Panc1 (cell line): ENCODE measurements around the gene LRRN3. TPM values are rescaled to one million over a fixed set of nuclear protein-coding genes. Genes with fewer than 3 reads are reported as not detected.

Experiments
- ATAC-seq: fragments of 200-7000 bp; cut with Tn5 transposase; 2 replicates; pipeline ENCODE4 v1.9.1; 2020; ENCODE audit warnings: mild to moderate bottlenecking, moderate library complexity
- BruUV-seq: library from RNA; stranded (reverse); fragments of 400-500 nt; replicated peaks from 2 replicates; lab custom pipeline; 2021; lab: Mats Ljungman, UMichigan
- CTCF ChIA-PET: fragments of 300-600 bp; sonication (Branson Sonifier 250); formaldehyde crosslinking; loops from one replicate; lab custom pipeline; 2022; ENCODE audit warnings: antibody characterized with exemption; lab: Charles Lee
- POLR2A ChIA-PET: fragments of 300-600 bp; sonication (Branson Sonifier 250); formaldehyde crosslinking; loops from one replicate; lab custom pipeline; 2022; ENCODE audit warnings: antibody characterized with exemption; lab: Charles Lee
- DNase-seq: peaks from one replicate; pipeline ENCODE4 v3.0.0-alpha.2; 2010; ENCODE audit warnings: low read depth, low spot score
- H3K27ac ChIP-seq: 2 replicates; pipeline ENCODE4 v1.5.1; 2011; ENCODE audit warnings: mild to moderate bottlenecking, low read length, inconsistent platforms
- H3K27me3 ChIP-seq: fragments of 200-500 bp; sonication (Bioruptor generic); 2 replicates; pipeline ENCODE4 v1.6.0; 2014; ENCODE audit warnings: low read length, inconsistent platforms; ENCODE audit not compliant: control insufficient read depth, insufficient read depth
- H3K36me3 ChIP-seq: fragments of 200-500 bp; sonication (Bioruptor generic); 2 replicates; pipeline ENCODE4 v1.5.1; 2014; ENCODE audit warnings: inconsistent platforms, mild to moderate bottlenecking, low read length, moderate library complexity; ENCODE audit not compliant: control insufficient read depth, insufficient read depth
- H3K4me1 ChIP-seq: 2 replicates; pipeline ENCODE4 v1.5.1; 2011; ENCODE audit warnings: inconsistent platforms, mild to moderate bottlenecking, low read length, moderate library complexity; ENCODE audit not compliant: control insufficient read depth, insufficient read depth
- H3K4me3 ChIP-seq, 2 experiments: 2 replicates each; pipeline ENCODE4 v1.5.1; 2011 to 2012; ENCODE audit warnings: low read depth in 2 of 2, low read length in 2 of 2, mild to moderate bottlenecking in 2 of 2, inconsistent platforms in 1 of 2, moderate library complexity in 1 of 2
- H3K9me3 ChIP-seq: fragments of 200-500 bp; sonication (Bioruptor generic); 2 replicates; pipeline ENCODE4 v1.5.1; 2014; ENCODE audit warnings: low read depth, mild to moderate bottlenecking, inconsistent platforms, low read length, moderate library complexity; ENCODE audit not compliant: control insufficient read depth, insufficient read depth
- POLR2AphosphoS5 ChIP-seq: IDR thresholded peaks from 2 replicates; pipeline ENCODE4 v1.6.1; 2012; ENCODE audit warnings: mild to moderate bottlenecking, low read depth, low read length, moderate library complexity
- SIN3A ChIP-seq: IDR thresholded peaks from 2 replicates; pipeline ENCODE4 v1.6.1; 2012; ENCODE audit warnings: low read depth, mild to moderate bottlenecking, low read length, moderate library complexity, borderline replicate concordance; ENCODE audit not compliant: insufficient read depth
- TCF7L2 ChIP-seq: IDR thresholded peaks from 2 replicates; pipeline ENCODE4 v1.6.1; 2011; ENCODE audit warnings: mild to moderate bottlenecking, low read depth, low read length, inconsistent platforms
- in situ Hi-C: cut with HindIII; loops from 2 replicates; pipeline ENCODE4 v1.10.0; 2016; ENCODE audit warnings: low sequenced_read_pairs, low pct_unique_long_range_greater_than_20kb
- intact Hi-C: fragments of 100-400 bp; cut with micrococcal nuclease; formaldehyde crosslinking; loops from one replicate; pipeline ENCODE4 v1.10.0; 2022; ENCODE audit not compliant: unreplicated experiment
- total RNA-seq: library from RNA; stranded (reverse); gene quantifications from one replicate; pipeline ENCODE4 v1.2.1, GENCODE V29; 2021; ENCODE audit not compliant: unreplicated experiment
- TF ChIP-seq, protein P1 (sequence below), 2 experiments: IDR thresholded peaks; 2 replicates each; pipeline ENCODE4 v1.6.1; 2011 to 2012; ENCODE audit warnings: low read depth in 2 of 2, control low read depth in 1 of 2, low read length in 1 of 2, mild to moderate bottlenecking in 1 of 2, moderate library complexity in 1 of 2; ENCODE audit not compliant: insufficient read depth in 1 of 2
- TF ChIP-seq, protein P2 (sequence below): fragments of 450-650 bp; IDR thresholded peaks from 2 replicates; pipeline ENCODE4 v1.5.1; 2017; ENCODE audit warnings: mild to moderate bottlenecking

Gene LRRN3
- total RNA-seq, 1 experiment from 2014 or later = 0.15 TPM

DNA sequence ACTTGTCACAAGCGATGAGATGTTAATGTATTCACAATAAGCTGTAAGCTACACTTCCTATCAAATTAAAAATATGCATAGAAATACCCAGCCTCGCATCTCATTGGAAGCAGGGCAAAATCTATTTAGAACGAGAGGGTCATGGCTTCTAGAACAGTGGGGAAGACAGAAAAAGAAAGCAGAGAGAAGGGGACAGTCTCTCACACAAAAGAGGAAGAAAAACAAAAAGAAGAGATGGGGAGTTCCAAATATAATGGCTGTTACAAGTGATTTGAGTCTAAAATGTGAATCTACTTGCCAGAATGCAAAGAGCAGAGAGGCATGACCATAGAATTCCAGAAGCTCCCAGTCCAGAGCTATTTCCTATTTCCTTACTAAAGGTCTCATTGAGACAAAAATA is 13.8 kb downstream of the LRRN3 start:
- in situ Hi-C loops (no loop called here), intact Hi-C loops (loop anchor here (10.0 kb wide), 1 partner anchor 1260 kb away; no protein-coding TSS in a partner anchor)
- no TSS peak for BruUV-seq
- DNase-seq (no peak), ATAC-seq (no peak)
- ChIA-PET POLR2A (no interaction called here), CTCF (no interaction called here)
- H3K4me1 ChIP-seq = no peaks in the 10 kb centered on the region
- H3K9me3 ChIP-seq = no peaks in the 10 kb centered on the region
- H3K27me3 ChIP-seq = no peaks in the 10 kb centered on the region
- H3K36me3 ChIP-seq = no peaks in the 10 kb centered on the region
- no peak overlapping the region for H3K4me3 ChIP-seq
- H3K27ac ChIP-seq = no peak overlapping the region
- TF ChIP-seq, protein P1, sequence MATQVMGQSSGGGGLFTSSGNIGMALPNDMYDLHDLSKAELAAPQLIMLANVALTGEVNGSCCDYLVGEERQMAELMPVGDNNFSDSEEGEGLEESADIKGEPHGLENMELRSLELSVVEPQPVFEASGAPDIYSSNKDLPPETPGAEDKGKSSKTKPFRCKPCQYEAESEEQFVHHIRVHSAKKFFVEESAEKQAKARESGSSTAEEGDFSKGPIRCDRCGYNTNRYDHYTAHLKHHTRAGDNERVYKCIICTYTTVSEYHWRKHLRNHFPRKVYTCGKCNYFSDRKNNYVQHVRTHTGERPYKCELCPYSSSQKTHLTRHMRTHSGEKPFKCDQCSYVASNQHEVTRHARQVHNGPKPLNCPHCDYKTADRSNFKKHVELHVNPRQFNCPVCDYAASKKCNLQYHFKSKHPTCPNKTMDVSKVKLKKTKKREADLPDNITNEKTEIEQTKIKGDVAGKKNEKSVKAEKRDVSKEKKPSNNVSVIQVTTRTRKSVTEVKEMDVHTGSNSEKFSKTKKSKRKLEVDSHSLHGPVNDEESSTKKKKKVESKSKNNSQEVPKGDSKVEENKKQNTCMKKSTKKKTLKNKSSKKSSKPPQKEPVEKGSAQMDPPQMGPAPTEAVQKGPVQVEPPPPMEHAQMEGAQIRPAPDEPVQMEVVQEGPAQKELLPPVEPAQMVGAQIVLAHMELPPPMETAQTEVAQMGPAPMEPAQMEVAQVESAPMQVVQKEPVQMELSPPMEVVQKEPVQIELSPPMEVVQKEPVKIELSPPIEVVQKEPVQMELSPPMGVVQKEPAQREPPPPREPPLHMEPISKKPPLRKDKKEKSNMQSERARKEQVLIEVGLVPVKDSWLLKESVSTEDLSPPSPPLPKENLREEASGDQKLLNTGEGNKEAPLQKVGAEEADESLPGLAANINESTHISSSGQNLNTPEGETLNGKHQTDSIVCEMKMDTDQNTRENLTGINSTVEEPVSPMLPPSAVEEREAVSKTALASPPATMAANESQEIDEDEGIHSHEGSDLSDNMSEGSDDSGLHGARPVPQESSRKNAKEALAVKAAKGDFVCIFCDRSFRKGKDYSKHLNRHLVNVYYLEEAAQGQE (IDR thresholded peaks at IDR 0.05; ENCODE audit: insufficient read depth in 1 of 2, low read depth in 2 of 2, low read length in 1 of 2) = no peak
- no peak for TF ChIP-seq SIN3A
- no peak for TF ChIP-seq POLR2AphosphoS5
- TF ChIP-seq, protein P2, sequence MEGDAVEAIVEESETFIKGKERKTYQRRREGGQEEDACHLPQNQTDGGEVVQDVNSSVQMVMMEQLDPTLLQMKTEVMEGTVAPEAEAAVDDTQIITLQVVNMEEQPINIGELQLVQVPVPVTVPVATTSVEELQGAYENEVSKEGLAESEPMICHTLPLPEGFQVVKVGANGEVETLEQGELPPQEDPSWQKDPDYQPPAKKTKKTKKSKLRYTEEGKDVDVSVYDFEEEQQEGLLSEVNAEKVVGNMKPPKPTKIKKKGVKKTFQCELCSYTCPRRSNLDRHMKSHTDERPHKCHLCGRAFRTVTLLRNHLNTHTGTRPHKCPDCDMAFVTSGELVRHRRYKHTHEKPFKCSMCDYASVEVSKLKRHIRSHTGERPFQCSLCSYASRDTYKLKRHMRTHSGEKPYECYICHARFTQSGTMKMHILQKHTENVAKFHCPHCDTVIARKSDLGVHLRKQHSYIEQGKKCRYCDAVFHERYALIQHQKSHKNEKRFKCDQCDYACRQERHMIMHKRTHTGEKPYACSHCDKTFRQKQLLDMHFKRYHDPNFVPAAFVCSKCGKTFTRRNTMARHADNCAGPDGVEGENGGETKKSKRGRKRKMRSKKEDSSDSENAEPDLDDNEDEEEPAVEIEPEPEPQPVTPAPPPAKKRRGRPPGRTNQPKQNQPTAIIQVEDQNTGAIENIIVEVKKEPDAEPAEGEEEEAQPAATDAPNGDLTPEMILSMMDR = no peak

DNA sequence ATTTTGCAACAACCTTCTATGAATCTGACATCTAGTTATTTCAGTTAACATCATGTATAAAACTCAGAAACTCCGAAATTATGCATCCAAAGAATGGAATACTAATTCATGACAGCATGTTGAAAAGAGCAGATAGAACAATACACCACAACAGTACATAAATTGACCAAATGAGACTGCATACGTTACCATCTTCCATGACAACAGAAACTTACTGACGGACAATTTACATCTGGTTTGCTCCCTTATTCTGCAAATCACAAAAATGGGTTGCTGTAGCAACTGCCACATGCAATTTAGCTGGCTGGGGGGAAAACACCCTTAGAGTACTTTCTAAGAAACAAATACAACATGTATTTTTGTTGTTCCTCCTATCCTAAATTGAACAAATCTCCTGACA is 14.3 kb downstream of the LRRN3 start:
- ChIA-PET POLR2A (no interaction called here), CTCF (no interaction called here)
- H3K27ac ChIP-seq = no peak overlapping the region
- no TSS peak for BruUV-seq
- no peak overlapping the region for H3K4me3 ChIP-seq
- no peaks in the 10 kb centered on the region for H3K4me1 ChIP-seq
- in situ Hi-C loops = no loop called here
- TF ChIP-seq, protein P1 (IDR thresholded peaks at IDR 0.05; ENCODE audit: insufficient read depth in 1 of 2, low read depth in 2 of 2, low read length in 1 of 2) = no peak
- TF ChIP-seq POLR2AphosphoS5 (no peak), TCF7L2 (no peak), SIN3A (no peak)
- TF ChIP-seq, protein P2 = no peak
- no peaks in the 10 kb centered on the region for H3K9me3 ChIP-seq
- intact Hi-C loops = loop anchor here (10.0 kb wide), 1 partner anchor 1260 kb away; no protein-coding TSS in a partner anchor
- H3K27me3 ChIP-seq = no peaks in the 10 kb centered on the region
- no peak for ATAC-seq
- no peaks in the 10 kb centered on the region for H3K36me3 ChIP-seq
- no peak for DNase-seq
